GM18520 (cell line): ENCODE measurements around the gene HOXB1.

Source experiments
- ATAC-seq: cut with Tn5 transposase; IDR thresholded peaks from one replicate; pipeline ENCODE4 v1.9.1; 2021; ENCODE audit not compliant: unreplicated experiment

Gene HOXB1

DNA sequence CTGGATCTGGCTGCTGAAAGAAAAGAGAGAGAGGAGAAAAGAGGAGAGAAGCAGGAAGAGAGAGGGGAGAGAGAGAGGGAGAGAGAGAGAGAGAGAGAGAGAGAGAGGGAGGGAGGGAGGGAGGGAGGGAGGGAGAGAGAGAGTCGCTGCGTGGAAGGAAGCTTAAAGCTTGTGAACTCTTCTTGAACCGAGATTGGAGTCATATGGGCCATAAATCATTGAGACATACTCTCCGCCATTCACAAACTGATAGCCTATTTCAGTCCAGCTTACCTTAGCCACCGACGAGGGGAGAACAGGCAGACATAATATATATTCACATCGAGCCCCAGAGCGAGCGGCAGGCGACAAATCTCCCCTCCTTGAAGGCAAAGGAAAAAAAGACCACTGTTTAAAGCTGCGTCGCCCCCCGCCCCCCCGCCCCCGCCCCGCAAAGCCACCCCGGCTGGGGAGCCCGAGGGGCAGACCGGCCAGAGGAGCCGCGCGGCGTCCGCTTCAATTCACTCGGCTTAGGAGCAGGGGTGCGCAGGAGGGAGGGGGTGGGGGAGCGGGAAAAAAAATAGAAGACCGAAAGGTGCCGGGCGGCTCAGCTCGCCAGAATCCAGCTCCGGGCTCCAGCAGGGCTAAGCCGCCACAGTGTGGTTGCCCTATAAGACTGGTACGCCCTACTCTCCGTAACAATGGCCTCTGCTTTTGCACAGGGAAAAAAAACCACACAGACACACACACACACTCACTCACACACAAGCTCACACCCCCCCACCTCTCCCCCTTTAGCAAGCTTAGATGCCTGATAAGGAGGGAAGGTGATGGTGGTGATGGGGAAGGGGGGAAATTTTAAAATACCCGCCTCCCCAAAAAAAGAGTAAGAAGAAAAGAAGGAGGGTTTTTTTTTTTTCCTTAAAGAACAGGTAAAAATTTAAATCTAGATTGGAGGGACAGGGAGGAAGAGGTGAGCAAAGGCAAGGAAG, 24.7 kb upstream of the HOXB1 start:
- no peak for ATAC-seq

DNA sequence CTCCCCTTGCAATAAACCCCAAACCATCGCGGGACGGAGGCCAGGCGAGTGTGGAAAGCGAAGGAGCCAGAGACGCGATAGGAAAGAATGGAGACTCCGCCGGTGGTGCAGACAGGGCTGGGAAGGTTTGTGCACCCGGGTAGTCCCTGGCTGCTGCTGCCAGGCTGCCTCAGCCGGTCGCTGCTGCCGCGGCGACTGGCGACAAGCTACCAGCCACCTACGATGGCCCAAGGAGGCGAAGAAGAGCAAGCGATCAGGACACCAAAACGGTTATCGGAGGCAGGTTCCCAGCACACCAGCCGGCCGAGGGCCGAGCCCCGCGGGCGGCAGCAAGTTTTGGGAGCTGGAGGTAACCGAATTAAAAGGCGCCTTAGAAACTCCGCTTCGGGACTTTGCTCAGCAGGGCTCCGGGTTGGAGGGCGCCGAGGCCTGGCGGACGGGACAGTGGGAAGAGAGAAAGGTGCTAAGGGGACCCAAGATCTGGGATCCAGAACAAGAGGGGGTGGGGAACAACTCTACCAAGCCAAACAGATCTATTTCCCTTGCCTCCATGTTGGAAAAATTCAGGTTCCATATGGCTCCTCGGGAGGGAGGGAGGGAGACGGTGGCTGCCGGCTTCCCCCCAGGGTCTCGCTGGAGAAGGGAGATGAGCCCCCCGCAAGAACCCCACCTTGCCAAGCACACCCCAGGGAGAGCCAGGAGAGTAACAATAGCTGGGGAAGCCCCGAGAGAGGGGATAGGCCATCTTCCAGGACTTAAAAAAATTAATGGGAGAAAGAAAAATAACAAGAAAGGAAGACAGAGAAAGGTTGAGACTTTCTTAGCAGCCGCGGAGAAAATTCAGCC, 23.8 kb upstream of the HOXB1 start:
- ATAC-seq: no peak

DNA sequence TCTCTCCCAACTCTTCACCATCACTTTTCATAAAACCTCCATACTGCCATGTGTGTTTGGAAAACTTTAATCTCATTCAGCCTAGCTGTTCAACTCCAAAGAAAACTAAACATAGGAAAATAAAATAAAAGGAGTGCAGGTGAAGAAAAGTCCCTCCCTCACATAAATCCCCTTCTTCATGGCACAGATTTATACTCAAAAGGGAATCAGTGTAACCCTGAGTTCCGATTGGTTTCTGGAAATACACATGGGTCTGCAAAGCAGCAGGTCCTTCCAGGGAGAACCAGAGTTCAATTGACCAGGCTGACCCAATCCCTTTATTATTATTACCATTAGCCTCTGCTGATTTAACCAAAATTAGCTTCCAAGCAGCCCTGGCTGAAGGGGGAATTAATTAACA, 23.0 kb upstream of the HOXB1 start:
- ATAC-seq: no peak

DNA sequence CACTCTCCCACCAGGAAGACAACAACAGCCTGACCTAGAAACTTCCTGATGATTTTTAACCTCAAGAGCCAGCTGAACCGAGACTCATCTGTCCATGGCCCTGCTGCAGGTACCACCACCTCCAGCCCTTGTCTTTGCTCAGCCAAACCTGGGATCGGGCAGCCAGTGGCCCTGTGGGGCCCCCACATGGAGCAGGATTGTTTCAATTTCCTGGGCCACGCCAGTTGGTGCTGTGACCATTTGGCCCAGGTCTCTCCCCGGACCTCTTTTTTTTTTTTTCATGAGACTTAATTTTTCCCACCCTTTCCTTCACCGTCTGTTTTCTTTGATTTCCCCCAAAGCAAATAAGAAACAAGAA, 22.4 kb upstream of the HOXB1 start:
- no peak for ATAC-seq

DNA sequence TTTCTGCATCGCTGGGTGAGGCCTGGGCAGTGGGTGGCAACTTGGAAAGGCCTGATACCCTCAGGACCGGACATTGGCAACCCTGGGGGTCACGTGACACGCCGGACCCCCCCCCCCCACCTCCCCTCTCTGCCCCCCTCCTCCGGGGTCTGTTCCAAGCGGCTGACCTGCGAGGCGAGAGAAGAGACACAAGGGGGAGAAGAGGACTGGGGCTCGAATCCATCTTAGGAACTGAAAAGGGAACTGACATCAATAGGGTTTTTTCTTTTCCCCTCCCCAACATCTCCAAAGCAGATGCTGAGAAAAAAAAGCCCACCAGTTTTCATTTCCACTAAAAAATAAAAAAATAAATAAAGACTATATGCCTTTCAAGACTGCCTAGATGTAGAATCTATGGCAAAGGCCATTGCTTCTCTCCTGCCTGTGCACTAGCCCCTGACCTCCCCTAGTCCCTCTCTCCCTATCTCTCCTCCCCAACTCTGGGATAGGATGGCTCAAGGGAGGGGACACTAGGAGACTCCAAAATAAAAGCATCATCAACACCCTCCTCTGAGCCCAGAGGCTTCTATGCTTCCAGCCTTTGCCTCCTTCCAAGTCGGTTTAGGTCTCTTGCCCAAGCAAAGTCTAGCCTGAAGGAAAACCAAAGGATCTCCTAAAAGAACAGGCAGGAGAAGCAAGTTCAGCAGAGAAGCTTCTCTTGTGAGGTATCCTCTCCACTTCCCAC, 21.8 kb upstream of the HOXB1 start:
- no peak for ATAC-seq

DNA sequence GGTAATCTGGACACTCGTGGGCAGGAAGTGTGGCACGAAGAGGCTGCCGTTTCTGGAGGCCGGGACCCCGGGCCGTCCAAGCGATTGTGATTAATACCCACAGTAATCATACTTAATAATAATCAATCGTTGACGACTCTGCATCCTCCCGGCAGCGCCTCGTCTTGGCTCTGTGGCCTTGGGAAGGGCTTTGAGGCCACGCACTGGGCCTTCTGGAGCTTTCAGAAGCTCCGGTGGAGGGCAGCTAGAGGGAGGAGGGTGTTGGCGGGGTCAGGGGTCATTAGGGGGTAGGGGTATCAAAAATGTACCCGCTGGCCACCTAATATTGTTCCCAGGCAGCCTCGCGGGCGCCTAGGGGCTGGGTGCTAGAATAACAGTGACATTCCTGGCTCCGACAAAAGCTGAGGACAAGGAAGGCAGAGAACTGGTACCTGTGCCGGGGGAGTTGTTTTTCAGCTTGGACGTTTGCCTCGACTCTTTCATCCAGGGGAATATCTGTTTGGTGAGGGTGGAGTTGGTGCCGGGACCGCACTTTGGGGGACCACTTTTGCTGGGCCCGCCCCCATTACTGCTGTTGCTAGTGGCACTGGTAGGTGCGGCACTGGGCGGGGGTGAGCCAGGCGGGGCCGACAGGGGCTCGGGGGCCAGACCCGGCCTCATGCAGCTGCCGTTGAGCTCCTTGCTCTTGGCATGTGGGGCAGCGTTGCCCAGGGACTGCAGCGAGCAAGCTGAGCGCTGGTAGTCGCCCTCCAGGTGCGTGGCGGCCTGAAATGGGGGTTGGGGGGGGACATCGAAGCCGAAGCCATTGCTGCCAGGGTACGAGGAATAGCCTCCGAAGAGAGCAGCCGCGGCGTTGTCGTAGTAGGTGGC, 21.0 kb upstream of the HOXB1 start:
- no peak for ATAC-seq

DNA sequence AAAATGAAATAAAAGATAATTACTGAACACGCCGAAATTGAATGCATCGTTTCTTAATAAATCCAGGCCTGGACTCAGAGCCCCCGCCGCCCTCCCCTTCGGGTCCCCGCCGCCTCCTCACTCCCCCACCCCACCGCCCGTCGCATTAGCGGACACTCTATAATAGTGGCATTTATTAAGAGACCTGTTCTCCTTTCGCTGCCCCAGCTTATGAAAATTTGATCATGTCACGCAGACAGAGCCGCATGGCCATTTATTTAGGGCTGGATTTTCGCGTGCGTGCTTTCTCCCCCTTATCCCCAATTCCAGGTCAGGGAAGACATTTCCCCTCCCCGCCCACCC, 20.4 kb upstream of the HOXB1 start:
- no peak for ATAC-seq

DNA sequence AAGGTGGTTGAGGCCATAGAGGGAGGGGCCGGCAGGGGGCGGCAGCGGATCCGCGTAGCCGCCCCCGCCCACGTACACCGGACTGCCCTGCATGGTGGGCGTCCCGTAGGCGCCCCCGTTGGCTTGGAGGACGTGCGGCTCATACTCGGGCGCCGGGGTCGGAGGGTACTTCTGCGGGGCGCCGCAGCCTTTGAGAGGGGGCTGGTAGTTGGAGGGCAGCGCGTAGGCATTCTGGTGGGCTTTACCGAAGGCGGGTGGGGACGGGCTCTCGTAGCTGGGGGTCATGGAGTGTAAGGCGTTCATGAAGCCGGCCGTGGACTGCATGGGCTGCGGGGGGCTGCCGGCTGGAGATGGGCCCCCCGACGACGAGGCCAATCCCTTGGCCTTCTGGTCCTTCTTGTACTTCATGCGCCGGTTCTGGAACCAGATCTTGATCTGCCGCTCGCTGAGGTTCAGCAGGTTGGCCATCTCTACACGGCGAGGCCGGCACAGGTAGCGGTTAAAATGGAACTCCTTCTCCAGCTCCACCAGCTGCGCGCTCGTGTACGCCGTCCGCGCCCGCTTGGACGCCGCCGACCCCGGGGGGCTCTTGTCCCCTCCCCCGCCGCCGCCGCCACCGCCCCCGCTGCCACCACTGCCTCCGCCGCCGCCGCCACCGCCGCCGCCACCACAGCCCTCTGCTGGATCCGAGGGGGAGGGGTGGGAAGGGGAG, 19.8 kb upstream of the HOXB1 start:
- no peak for ATAC-seq

DNA sequence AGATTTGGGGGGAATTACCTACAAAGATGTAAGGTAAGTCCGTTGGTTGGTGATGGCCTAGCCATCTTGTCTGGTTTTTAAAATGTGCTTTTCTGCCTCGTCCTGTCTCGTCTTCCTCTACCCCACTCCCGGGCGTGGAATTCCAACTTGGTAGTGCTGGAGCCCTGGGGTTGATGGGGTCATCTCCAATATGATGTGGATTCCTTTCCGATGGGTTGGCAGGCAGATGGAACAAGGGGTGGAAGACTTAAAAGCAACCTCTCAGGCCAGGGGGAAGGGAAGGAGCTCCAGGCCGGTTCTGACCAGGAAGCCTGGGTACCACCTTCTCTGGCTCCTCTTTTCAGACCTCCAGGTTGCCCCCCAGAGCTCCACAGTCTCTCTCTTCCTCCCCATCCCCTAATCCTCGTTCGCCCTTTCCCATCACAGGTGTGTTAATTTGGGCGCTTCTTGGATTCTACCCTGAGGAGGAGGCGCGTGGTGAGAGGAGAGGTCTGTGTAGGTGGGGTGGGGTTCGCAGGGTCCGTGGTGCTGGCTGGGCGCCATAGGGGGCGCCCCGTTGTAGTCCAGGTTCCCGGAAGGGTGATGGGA, 19.2 kb upstream of the HOXB1 start:
- ATAC-seq: no peak

DNA sequence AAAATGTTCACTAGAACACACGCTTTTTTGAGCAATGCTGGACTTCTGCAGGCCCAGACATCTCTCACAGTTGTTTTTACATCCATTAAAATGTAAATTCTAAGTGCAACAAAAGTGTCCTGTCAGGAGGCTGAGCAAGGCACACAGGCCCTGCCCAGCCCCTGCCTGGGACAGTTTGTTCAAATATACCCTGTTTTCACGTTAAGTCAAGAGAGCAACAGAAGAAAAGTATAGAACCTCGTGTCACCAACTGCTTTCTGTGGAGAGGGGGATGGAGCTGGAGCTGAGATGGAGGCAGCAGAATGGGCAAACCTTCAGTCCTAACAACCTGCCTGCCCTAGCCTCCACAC, 18.4 kb upstream of the HOXB1 start:
- ATAC-seq: no peak

DNA sequence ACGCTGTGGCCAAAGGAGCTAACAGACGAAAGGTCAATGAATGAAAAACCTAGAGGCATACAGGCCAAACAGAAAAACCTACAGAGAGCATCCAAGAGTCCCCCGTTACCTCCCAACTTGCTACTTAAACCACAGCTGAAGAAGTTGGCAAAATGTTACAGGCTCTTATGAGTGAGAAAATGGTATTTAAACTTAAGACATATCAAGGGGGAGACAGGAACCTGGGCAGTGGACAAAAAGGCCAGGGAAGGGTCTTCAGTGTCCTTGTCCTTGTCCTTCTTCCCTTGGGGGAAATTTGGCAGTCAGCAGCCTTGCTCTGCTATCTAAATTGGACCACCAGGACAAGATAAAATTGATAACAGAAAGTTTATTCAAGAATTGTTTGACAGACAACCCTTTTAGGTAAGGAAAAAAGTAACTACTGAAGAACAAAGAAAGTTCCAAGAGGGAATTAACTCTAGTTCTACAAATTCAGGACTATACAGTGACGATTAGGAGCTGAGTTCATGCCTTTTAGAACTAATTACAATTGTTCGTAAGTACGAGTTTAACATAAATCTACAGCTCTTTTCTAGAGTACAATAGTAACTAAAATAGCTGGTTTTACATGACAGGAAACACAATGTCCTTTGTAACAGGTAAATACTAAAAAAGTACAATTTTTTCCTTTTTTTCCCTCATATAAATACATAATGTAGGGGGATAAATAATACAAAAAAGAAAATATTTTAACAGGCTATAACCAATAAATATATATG, 17.9 kb upstream of the HOXB1 start:
- ATAC-seq: no peak

DNA sequence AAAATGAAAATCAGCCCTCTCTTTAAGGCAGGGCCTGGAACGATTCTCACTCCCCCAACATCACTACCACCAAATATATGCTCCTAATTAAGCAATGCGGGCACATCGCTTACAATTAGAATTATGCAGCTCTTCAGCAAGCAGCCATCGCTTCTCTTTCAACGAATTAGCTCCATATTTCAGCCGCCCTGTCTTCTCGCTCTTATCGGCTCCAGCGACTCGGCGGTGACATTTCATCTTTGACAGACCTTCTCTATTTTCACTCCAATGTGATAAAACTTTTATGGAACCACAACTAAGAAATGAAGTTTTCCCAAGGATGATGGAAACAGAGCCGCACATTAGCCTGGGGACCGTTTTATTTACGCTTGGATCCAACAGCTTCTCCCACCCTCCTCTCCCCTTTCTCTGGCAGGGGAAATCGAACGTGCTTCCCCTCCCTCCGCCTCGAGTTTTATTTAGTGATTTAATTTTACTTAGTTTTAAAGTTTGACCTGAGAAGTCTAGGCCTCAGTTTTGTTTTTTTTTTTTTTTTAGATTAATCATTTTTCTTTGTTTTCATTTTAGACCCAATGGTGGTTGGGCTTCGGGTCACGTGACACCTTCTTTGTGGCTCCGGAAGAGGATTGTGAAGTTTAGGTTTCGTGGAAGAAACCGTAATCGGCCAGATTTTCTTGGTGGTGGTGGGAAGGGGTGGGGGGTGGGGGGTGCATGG, 17.2 kb upstream of the HOXB1 start:
- ATAC-seq: no peak

DNA sequence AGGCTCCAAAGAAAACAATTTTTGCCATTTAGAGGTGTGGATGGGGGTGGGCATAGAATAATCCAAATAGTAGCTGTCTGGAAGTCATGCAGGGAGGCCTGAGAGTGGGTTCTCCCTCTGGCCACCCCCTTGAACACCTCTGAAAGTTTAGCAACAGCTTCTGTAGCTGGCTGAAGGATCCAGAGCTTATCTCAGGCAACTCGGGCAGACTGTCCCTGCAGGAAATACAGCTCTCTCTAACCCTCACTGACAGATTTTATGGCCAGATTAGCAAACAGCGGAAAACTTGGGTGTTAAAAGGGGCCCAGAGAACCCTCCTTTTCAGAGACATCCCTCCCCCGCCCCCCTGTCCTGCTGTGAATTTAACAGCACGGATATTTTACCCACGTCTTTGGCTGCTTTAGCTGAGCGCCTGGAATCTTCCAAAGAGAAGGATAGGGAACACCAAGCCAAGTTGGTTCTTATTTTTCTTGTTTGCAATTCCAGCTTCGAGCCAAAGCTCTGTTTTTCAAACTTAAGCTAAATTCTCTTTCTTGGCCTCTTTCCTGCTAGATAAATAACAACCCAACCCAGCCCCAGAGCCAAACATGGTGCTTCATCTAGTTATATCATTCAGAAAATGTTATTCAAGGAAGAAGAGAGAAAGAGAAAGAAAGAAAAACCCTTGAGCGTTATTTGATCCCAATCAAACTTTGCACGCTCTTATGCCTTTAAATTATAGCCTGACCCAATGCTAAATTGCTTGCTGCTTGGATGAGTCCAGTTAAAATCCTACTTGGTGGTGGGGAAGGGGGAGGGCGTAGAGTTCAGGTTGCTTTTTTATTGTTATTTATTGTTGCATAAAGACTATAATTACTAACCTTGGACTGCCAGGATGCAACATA, 16.4 kb upstream of the HOXB1 start:
- no peak for ATAC-seq

DNA sequence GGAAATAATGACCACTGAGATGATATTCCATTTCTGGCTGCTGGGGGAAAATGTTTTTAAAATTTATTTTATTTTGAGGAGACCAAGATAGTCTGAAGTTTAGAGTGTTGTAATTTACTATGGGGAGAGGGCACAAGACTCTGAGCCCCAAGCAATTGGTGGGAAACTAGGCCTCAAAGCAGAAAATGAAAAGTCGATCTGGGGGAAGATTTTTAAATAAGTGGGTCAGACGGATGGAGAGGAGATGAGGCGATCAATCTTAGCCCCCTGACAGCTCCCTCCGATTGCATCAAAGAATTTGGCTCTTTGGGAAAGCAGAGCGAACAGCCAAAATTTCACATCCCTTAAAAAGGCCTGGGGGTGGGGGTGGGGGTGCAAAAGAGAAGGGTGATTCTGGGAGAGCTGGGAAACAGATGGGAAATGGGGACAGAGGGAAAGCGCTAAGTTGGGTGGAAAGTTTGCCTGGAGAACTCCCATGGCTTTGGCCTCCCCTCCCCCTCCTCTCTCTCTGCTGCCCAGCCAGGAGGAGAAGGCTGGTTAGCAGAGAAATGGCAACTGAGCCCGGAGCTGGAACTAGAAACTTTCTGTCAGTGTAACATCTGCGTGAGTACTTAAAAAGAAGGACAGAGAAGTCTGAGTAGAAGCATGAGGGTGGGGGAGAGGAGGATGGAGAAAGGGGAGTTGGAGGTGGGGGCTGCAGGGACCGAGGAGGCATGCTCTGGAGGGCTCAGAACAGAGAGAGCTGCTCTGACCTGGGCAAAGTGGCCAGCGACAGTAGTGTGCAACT, 15.5 kb upstream of the HOXB1 start:
- ATAC-seq: no peak

DNA sequence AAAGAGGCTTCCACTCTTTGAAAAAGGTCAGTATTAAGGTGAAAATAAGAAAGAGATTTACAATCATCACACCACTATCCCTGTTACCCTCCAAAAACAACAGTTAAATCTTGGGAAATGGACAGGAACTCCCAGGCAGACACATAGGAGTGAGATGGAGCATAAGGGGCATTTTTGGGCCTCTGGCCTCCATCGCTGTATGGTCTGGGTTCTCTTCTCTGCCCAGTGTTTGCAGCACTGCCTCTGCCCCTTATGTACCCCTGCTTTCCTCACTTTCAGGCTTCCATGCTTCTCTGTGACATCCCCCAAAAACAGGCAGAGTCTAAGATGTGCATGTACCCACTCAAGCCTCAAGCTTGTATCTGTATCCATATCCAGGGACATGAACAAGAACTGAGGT, 14.7 kb upstream of the HOXB1 start:
- no peak for ATAC-seq

DNA sequence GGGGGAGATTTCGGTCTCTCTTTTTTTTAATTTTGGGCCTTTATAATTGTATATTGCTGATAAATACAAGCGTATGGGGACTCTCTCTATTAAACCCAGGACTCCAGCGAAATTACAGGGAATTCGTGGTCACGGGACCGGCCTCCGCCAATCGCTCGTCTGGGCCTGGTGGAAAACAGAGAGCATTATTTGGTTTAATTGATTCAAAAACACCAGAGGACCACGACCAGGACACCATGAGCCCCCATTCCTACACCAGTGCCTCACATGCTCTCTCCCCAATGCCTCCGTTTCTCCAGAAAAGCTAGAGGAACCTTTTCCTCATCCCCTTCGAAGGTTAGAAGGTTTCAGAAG, 14.2 kb upstream of the HOXB1 start, which contains the start of gene HOXB2:
Gene HOXB2, minus strand, starts transcription at position 88 of the 354 bp plus-strand sequence. CDS start 198 bp downstream, outside the sequence.
- ATAC-seq: no peak
